HG03378 (cell line): ENCODE data around the gene PACSIN2.
A peak's percentile ranks its signal among the peaks of the same experiment; 100 is the strongest.
"Not testable (repeated sequence)": the region's sequence is repeated elsewhere in the genome, so short reads cannot be mapped to it uniquely, and the experiment has no call there.

Experiments used
- ATAC-seq: cut with Tn5 transposase; IDR thresholded peaks from one replicate; pipeline ENCODE4 v1.9.1; 2021; ENCODE audit warnings: mild to moderate bottlenecking, moderate library complexity; ENCODE audit not compliant: unreplicated experiment

The PACSIN2 gene

GRCh38 chr22:42947211-42947990 lies 67.5 kb downstream of the PACSIN2 start:
- no peak for ATAC-seq

GRCh38 chr22:42946546-42947198 lies 68.3 kb downstream of the PACSIN2 start:
- ATAC-seq = no peak

- ATAC-seq = no peak
Measured at GRCh38 chr22:42945736-42946135, 69.2 kb downstream of the PACSIN2 start.

GRCh38 chr22:42945027-42945426 lies 69.9 kb downstream of the PACSIN2 start:
- no peak for ATAC-seq

GRCh38 chr22:42944409-42944808 lies 70.5 kb downstream of the PACSIN2 start:
- ATAC-seq = no peak

- no peak for ATAC-seq
Measured at GRCh38 chr22:42943981-42944380, 71.0 kb downstream of the PACSIN2 start.

- no peak for ATAC-seq
Measured at GRCh38 chr22:42942351-42942750, 72.6 kb downstream of the PACSIN2 start.

GRCh38 chr22:42939941-42940653 lies 74.9 kb downstream of the PACSIN2 start:
- no peak for ATAC-seq

GRCh38 chr22:42939451-42939881 lies 75.5 kb downstream of the PACSIN2 start:
- no peak for ATAC-seq

GRCh38 chr22:42938976-42939375 lies 76.0 kb downstream of the PACSIN2 start:
- ATAC-seq = no peak

- no peak for ATAC-seq
Measured at GRCh38 chr22:42938449-42938848, 76.5 kb downstream of the PACSIN2 start.

- no peak for ATAC-seq
Measured at GRCh38 chr22:42937164-42937843, 77.6 kb downstream of the PACSIN2 start.

GRCh38 chr22:42936680-42937079 lies 78.3 kb downstream of the PACSIN2 start:
- ATAC-seq = not testable (repeated sequence)

GRCh38 chr22:42934338-42934737 lies 80.6 kb downstream of the PACSIN2 start:
- ATAC-seq = no peak

- ATAC-seq = peak; percentile 38
Measured at GRCh38 chr22:42933485-42934091, 81.4 kb downstream of the PACSIN2 start.

GRCh38 chr22:42932857-42933484 lies 82.0 kb downstream of the PACSIN2 start:
- ATAC-seq = no peak

- no peak for ATAC-seq
Measured at GRCh38 chr22:42932197-42932519, 82.8 kb downstream of the PACSIN2 start.

GRCh38 chr22:42931421-42932196 lies 83.3 kb downstream of the PACSIN2 start:
- no peak for ATAC-seq

- ATAC-seq = no peak
Measured at GRCh38 chr22:42930810-42931420, 84.0 kb downstream of the PACSIN2 start.
